Sigmoid colon (tissue), 4 donors: ENCODE results near the gene LTA.

Experiments used
- CTCF ChIP-seq, 4 experiments: fragments of 450-650 bp in 3 of 4; fragments of 200-600 bp in 1 of 4; IDR thresholded peaks; one replicate each; pipeline ENCODE4 v1.5.1; 2016 to 2019; ENCODE audit warnings: antibody characterized with exemption in 4 of 4, mild to moderate bottlenecking in 3 of 4, moderate library complexity in 2 of 4
- EP300 ChIP-seq, 4 donors: sonication (generic); formaldehyde crosslinking; IDR thresholded peaks; one replicate each; pipeline ENCODE4 v1.6.1; 2017; ENCODE audit warnings: antibody characterized with exemption in 4 of 4
- POLR2A ChIP-seq, 2 donors: fragments of 450-650 bp; IDR thresholded peaks; one replicate each; pipeline ENCODE4 v1.6.1; 2016; ENCODE audit warnings: antibody characterized with exemption in 2 of 2, mild to moderate bottlenecking in 2 of 2, moderate library complexity in 2 of 2
- POLR2AphosphoS5 ChIP-seq, 4 donors: sonication (generic); formaldehyde crosslinking; IDR thresholded peaks; one replicate each; pipeline ENCODE4 v1.6.1; 2017; ENCODE audit warnings: antibody characterized with exemption in 4 of 4

- no peak for TF ChIP-seq CTCF (IDR thresholded peaks at IDR 0.05)
- TF ChIP-seq POLR2AphosphoS5 (IDR thresholded peaks at IDR 0.05) = no peak
- TF ChIP-seq EP300 (IDR thresholded peaks at IDR 0.05) = no peak
- TF ChIP-seq POLR2A (IDR thresholded peaks at IDR 0.05) = no peak
Observed at GRCh38 chr6:31534011-31534410, 38.1 kb upstream of the LTA start.
